AG10803 (cell line): ENCODE results near the gene SMAD6.

Experiments used
- DNase-seq: peaks from one replicate; pipeline ENCODE4 v3.0.0; 2010; ENCODE audit warnings: low read depth
- H3K4me3 ChIP-seq: 2 replicates; pipeline ENCODE4 v1.5.1; 2011; ENCODE audit warnings: mild to moderate bottlenecking, low read length, control low read depth
- TF ChIP-seq, protein P1 (sequence below): conservative IDR thresholded peaks from 2 replicates; pipeline ENCODE4 v1.5.1; 2011; ENCODE audit warnings: mild to moderate bottlenecking, low read length, control low read depth, inconsistent platforms

The SMAD6 gene

DNA sequence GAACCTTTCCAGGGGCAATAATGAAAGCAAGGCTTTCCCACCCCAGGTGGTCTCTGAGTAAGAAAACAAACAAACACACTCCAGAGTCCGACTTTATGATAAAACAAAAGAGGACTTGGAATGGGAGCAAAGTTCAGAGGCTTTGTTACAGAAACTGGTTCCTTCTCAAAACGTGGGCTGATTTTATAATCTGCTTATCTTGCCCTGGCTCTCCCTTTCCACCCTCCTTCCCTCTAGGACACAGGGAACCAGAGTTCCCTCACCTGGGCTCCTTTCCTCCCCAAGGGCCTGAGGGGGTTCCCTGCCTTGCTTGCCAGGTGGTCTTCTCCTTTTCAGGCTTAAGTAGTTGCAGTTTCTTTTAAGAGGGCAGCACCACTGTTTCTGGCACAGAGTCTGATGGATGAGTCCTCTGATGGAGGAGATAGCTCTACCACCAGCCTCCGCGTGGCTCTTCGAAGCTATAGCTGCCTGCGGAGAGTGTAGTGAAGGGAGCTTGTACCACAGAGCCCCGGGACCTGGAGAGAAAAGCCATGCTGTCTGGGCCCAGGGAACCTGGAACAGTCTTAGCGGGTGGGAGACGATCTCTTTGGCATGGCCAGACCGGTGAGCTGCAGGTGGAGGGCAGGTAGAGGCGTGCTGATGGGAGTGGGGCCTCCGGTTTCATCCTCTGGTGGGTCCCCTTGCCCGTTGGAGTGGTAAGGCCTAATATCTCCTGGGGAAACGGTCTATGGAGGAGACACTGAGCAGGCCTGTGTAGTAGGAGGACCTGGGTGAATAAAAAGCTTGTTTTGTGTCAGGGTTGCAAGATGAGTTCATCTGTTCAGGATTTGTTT, 68.7 kb downstream of the SMAD6 start:
- TF ChIP-seq, protein P1, sequence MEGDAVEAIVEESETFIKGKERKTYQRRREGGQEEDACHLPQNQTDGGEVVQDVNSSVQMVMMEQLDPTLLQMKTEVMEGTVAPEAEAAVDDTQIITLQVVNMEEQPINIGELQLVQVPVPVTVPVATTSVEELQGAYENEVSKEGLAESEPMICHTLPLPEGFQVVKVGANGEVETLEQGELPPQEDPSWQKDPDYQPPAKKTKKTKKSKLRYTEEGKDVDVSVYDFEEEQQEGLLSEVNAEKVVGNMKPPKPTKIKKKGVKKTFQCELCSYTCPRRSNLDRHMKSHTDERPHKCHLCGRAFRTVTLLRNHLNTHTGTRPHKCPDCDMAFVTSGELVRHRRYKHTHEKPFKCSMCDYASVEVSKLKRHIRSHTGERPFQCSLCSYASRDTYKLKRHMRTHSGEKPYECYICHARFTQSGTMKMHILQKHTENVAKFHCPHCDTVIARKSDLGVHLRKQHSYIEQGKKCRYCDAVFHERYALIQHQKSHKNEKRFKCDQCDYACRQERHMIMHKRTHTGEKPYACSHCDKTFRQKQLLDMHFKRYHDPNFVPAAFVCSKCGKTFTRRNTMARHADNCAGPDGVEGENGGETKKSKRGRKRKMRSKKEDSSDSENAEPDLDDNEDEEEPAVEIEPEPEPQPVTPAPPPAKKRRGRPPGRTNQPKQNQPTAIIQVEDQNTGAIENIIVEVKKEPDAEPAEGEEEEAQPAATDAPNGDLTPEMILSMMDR, result no peak
- H3K4me3 ChIP-seq, result no peak overlapping the region
- DNase-seq, result no peak

DNA sequence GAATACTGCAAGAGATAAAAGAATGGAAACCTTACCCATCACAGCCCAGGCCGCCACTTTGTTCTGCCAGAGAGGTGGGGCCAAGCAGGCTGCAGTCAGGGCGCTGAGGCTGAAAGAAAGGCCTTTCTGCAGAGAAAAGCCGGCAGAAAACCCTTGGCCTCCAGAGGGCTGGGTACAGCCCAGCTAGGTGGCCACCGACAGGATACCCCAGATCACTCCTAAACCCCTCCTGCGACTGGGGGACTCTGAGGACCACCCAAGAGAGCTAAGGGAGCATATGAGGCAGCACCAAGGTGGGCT, 69.3 kb downstream of the SMAD6 start:
- TF ChIP-seq, protein P1, result no peak
- H3K4me3 ChIP-seq, result no peak overlapping the region
- DNase-seq, result no peak

DNA sequence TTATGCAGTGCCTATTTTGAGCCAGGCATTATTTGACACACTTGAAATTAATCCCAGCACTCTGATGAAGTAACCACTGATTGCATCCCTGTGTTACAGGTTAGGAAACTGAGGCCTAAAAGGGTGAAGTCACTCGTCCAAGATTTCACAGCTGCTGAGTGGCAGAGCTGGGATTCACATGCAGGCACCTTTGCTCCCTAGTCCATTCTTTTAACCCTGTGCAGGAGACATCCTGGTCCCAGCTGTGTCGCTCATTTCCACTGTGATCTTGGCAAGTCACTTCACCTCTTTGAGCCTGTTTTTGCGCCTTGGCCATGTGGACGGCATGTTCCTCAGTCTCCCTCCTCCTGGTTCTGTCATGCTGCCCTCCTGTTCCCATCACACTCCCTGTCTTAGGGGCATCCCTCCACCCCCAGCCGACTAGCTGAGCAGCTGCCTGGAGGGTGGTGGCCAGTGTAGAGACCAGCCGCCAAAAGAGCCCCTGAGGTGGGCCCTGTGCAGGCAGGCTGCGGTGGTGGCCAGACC, 70.6 kb downstream of the SMAD6 start:
- DNase-seq, result no peak
- TF ChIP-seq, protein P1, result no peak
- H3K4me3 ChIP-seq, result no peak overlapping the region

DNA sequence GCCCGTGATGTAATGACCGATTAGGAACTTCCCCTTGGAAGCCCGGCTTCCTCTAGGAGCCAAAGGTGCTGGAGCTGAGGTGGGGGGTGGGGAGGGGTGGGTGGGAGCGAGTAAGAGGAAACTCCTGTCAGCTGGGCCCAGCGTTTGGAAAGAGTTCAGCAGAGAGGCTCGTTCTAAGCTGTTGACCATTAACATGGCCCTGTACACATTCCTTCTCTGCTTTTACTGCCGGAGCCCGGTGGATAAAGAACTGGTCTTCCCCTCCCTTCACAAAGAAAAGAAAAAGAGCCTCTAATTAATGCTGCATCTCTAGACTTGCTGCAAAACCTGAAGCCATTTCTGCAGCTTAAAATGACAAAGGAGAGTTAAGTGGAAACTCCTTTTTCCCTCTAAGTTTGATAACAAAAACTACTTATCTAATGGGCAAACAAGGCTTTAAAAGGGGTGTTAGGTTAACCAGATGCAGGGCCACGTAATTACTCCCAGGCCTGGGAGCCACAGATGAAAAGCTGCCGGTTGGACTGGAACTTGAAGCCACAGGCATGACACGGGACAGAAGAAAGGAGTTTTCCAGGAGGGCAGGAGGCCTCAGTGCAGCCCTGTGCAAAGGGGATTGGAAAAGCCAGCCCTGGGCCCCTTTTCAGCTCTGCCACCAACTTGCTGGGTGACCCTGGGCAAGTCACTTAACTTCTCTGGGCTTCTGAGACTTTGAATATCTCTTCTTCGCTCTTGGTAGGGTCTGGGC, 71.3 kb downstream of the SMAD6 start:
- TF ChIP-seq, protein P1, result no peak
- no peak overlapping the region for H3K4me3 ChIP-seq
- peak; percentile 57 for DNase-seq

DNA sequence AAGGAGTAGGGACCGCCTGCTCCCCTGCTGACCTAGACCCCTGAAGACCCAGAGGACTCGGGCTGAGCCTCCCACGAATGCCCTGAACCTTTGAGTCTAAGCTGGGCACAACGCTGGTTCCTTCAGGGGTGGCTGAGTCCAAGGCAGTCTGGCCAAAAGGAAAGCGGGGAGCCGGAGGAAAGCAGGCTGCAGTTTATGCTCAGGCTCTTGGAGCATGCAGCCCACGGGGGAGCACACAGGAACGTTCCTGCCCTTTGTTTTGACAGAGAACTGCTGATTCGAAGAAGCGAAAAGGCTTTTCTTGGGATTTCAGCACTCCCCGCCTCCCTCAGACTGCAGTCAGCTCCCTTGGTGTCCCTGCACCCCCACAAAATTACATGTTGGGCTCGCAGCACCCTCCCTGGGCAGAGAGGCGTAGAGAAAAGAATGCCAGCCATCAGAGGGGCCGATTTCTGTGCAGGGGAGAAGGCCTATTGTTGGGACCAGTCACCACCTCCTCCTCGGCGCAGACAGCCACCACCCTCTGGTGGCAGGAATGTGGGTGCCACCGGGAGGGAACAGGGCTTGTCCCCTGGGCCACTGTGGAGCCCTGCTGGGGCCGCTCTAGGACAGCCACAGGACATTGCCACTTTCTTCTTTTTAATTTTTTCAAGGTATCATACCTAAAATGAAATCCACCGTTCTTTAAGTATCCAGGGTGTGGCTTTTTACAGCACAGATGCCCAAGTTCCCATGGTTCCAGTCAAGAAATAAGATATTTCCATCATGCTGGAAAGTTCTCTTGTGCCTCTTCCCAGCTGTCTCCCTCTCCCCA, 72.2 kb downstream of the SMAD6 start:
- TF ChIP-seq, protein P1, result peak; percentile 96
- H3K4me3 ChIP-seq, result no peak overlapping the region
- DNase-seq, result peak; percentile 77

DNA sequence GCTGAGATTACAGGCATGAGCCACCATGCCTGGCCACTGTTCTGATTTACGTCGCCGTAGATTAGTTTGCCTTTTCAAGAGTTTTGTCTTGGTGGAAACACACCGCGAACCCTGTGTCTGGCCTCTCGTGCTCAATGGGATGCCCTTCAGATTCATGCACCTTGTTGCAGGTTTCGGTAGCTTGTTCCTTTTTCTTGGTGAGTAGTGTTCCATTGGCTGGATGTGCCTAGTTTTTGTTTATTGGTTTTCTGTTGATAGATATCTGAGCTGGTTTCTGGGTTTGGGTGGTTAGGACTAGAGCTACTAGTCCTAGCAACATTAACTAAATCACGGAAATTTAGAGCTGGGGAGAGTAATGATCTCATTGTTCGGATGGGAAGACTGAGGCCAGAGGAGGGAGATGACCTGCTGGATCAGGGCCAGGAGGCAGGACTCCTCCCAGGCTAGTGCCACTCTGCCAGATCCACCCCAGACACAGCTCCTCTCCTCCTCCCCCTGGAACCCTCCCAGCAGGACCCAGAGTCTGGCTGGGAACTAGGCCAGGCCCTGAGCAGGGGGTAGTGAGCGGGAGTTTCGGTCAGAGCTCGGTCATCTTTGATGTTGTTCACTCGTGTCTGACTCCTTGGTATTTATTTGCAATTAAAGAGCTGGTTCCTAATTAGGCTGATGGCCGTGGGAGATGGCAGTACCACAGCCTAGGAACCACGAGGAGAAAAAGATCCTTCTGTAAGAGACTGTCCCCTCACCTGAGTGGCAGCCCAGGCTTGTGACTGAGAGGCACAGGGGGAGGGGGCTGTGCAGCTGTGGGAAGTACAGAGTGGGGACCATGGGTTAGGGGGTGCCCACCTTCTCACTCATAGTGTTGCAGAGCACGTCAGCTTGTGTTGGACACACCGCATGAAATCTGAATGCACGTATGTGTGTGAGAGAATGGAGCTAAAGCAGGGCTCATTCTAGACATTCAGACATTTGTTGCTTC, 73.4 kb downstream of the SMAD6 start:
- DNase-seq, result peak; percentile 25
- TF ChIP-seq, protein P1, result no peak

More for the DNA sequence above, 73.4 kb downstream of the SMAD6 start:
- H3K4me3 ChIP-seq, result no peak overlapping the region
